AG04449 (cell line): ENCODE data around the gene A1CF.

Experiments used
- CTCF ChIA-PET: fragments of 350-600 bp; formaldehyde crosslinking; extraction: SDS; loops from one replicate; lab custom pipeline; 2021; ENCODE audit warnings: antibody characterized with exemption; lab: Yijun Ruan, JAX
- POLR2A ChIA-PET: fragments of 400-600, 350-600 bp; formaldehyde crosslinking; extraction: SDS; loops from one replicate; lab custom pipeline; 2020; ENCODE audit warnings: antibody characterized with exemption, inconsistent platforms; lab: Yijun Ruan, JAX
- DNase-seq: peaks from one replicate; pipeline ENCODE4 v3.0.0-alpha.2; 2010; ENCODE audit warnings: low read depth, low spot score
- H3K4me3 ChIP-seq: 2 replicates; pipeline ENCODE4 v1.5.1; 2011; ENCODE audit warnings: low read depth, mild to moderate bottlenecking, control low read depth, low read length
- TF ChIP-seq, protein P1 (sequence below): IDR thresholded peaks from one replicate; pipeline ENCODE4 v1.5.1; 2011; ENCODE audit warnings: mild to moderate bottlenecking, moderate library complexity, low read length, control low read depth, inconsistent platforms; ENCODE audit not compliant: insufficient read depth; ENCODE audit errors: missing control alignments

A1CF gene

DNA sequence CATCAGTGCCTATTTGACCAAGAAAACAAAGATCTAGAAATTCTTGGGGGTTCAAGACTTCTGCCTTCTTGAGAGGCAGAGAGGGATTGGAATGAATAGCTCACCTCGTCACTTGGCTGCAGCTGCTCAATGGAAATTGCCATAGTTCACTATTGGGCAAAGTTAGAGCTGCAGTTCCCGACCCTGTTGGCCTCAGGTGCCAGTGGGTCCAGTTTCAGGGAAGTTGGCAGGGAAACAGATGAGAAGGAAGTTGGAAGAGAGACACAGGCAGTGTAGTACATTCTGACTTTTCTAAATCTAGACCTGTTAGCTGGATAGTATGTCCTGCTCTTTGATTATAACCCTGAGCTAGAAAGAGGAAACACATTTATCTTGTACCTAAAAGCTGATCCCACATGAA lies 19.1 kb downstream of the A1CF start:
- TF ChIP-seq, protein P1, sequence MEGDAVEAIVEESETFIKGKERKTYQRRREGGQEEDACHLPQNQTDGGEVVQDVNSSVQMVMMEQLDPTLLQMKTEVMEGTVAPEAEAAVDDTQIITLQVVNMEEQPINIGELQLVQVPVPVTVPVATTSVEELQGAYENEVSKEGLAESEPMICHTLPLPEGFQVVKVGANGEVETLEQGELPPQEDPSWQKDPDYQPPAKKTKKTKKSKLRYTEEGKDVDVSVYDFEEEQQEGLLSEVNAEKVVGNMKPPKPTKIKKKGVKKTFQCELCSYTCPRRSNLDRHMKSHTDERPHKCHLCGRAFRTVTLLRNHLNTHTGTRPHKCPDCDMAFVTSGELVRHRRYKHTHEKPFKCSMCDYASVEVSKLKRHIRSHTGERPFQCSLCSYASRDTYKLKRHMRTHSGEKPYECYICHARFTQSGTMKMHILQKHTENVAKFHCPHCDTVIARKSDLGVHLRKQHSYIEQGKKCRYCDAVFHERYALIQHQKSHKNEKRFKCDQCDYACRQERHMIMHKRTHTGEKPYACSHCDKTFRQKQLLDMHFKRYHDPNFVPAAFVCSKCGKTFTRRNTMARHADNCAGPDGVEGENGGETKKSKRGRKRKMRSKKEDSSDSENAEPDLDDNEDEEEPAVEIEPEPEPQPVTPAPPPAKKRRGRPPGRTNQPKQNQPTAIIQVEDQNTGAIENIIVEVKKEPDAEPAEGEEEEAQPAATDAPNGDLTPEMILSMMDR = no peak
- POLR2A ChIA-PET = no interaction called here
- H3K4me3 ChIP-seq = no peak overlapping the region
- CTCF ChIA-PET = interaction anchor here (1.5 kb wide), 1 partner anchor 12 kb away, joined by 5 read pairs; no protein-coding TSS in a partner anchor
- no peak for DNase-seq

DNA sequence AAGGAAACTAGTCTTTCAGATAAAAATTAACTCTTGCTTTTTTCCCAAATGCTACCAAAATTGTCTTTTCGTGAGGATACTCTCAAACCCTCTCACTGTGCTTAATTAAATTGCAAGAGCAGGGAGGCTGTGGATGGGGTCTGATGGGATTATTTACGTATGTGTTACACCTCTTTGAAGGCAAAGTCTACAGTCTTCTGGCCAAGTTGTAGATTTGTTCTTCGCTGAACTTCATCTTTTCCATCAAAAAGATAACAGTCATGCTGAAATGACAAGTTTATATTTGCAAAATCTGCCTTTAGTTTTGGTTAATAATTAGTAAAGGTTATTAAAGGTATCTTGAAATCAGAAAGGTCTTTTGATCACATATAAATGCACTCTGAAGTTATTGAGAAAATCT lies 22.7 kb downstream of the A1CF start:
- CTCF ChIA-PET = no interaction called here
- H3K4me3 ChIP-seq = no peak overlapping the region
- POLR2A ChIA-PET = no interaction called here

DNA sequence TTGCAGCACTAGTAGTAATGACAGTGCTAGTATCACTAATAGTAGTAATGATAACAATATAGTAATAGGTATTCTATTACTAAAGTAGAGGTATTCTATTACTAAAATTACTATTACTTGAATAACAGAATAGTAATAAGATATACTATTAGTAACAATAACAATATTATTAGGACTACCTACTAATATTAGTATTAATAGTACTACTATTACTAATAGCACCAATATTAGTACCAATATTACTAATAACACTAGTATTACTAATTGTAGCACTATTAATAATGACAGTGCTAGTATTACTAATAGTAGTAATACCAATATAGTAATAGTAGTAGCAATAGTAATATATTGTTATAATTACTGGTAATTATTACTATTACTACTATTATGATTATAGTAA lies 24.1 kb downstream of the A1CF start:
- TF ChIP-seq, protein P1 = no peak
- ChIA-PET POLR2A (no interaction called here), CTCF (no interaction called here)
- no peak for DNase-seq
- no peak overlapping the region for H3K4me3 ChIP-seq

More for the DNA sequence above, 22.7 kb downstream of the A1CF start:
- DNase-seq = no peak
- TF ChIP-seq, protein P1 = no peak

DNA sequence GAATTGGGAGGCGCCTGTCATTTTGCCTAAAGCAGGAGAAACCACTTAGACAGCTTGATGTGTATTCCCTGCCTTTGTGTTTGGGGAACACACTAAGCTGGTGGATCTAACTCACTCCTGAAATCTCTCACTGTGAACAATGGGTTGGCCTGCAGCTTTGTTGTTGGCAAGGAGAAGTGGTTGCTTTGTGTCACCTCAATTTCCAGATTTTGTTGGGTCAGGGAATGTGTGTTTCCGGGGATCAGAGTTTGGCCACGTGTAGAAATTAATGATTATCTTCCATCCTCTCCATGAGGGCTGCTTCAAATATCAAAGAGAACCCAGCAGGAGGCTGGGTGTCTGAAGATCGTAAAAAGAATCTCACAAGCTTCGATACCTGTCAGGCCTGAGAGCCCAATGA lies 27.8 kb downstream of the A1CF start:
- no peak overlapping the region for H3K4me3 ChIP-seq
- ChIA-PET CTCF (no interaction called here), POLR2A (no interaction called here)
- DNase-seq = no peak
- TF ChIP-seq, protein P1 = no peak

DNA sequence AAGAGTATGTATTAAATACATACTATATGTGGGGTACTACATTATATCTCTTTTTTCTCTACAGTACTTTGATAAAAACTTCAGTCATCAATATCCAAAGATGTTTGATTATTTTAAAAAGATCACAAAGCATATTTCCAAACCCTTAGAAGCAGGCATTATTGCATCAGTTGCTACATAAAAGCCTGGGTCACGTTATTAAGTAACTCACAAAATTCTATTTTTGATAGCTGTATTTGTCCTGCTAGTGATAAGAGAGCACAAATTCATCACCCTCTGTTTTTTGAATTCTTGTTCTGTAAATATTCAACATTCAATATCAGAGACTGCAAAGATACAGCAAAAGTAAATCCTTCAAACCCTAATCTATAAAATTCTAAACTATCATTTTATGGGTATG lies 30.0 kb downstream of the A1CF start:
- H3K4me3 ChIP-seq = no peak overlapping the region
- no peak for DNase-seq
- POLR2A ChIA-PET = no interaction called here
- TF ChIP-seq, protein P1 = no peak
- CTCF ChIA-PET = interaction anchor here (1.8 kb wide), 1 partner anchor 10 kb away, joined by 5 read pairs; no protein-coding TSS in a partner anchor

DNA sequence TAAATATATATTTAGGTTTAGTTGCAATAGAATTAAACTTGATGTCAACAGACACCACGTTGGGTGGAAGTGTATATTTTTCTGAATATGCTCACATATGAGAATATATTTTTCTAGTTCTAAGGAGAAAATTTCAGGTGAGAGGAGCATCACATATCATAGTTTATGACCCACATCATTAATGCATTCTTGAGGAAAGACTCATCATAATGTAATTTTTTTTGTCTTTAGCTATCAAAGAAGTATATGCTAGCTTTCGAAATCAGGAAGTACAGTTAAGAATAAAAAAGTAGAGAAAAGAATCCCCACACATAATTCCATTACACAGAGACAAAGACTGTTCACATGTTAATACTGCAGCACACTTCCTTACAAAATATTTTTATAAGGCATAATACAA lies 30.4 kb downstream of the A1CF start:
- no peak for DNase-seq
- H3K4me3 ChIP-seq = no peak overlapping the region
- ChIA-PET CTCF (interaction anchor here (1.8 kb wide), 1 partner anchor 10 kb away, joined by 5 read pairs; no protein-coding TSS in a partner anchor), POLR2A (no interaction called here)
- TF ChIP-seq, protein P1 = no peak
